H1 (cell line): ENCODE measurements around the gene DAW1. TPM values are rescaled to one million over a fixed set of nuclear protein-coding genes. Genes with fewer than 3 reads are reported as not detected.

ENCODE experiments used
- CTCF ChIA-PET: fragments of 300-600 bp; sonication (Branson Sonifier 250); formaldehyde crosslinking; loops from one replicate; lab custom pipeline; 2021; ENCODE audit not compliant: partially characterized antibody; lab: Charles Lee
- POLR2A ChIA-PET: fragments of 300-600 bp; sonication (Branson Sonifier 250); formaldehyde crosslinking; loops from one replicate; lab custom pipeline; 2021; ENCODE audit warnings: inconsistent platforms; ENCODE audit not compliant: partially characterized antibody; lab: Charles Lee
- DNase-seq, 2 experiments: peaks; one replicate each; pipeline versions ENCODE4 v3.0.0 to v3.0.0-alpha.2; 2010 to 2022; ENCODE audit warnings: low spot score in 2 of 2, low read depth in 1 of 2, mixed read lengths in 1 of 2
- FAIRE-seq: peaks from 2 replicates; lab custom pipeline; 2011; peaks lifted over from hg19 to GRCh38; lab: Jason Lieb, UNC
- H2AFZ ChIP-seq: 2 replicates; pipeline ENCODE4 v1.8.1; 2012; ENCODE audit warnings: low read length, inconsistent platforms
- H2AK5ac ChIP-seq: 2 replicates; pipeline ENCODE4 v1.6.1; 2013; ENCODE audit warnings: low read depth, low read length
- H2BK120ac ChIP-seq: replicated peaks from 2 replicates; pipeline ENCODE3; 2013; ENCODE audit warnings: low read depth, low read length, inconsistent platforms
- H2BK12ac ChIP-seq: 2 replicates; pipeline ENCODE4 v1.6.1; 2013; ENCODE audit warnings: low read depth, low read length
- H2BK15ac ChIP-seq: 2 replicates; pipeline ENCODE4 v1.6.1; 2013; ENCODE audit warnings: low read length
- H2BK20ac ChIP-seq: 2 replicates; pipeline ENCODE4 v1.6.1; 2013; ENCODE audit warnings: low read length
- H2BK5ac ChIP-seq: 2 replicates; pipeline ENCODE4 v1.6.1; 2013; ENCODE audit warnings: low read depth, low read length
- H3K14ac ChIP-seq: 2 replicates; pipeline ENCODE4 v1.6.1; 2013; ENCODE audit warnings: inconsistent platforms; ENCODE audit not compliant: insufficient read length
- H3K18ac ChIP-seq: 2 replicates; pipeline ENCODE4 v1.6.1; 2013; ENCODE audit warnings: low read length; ENCODE audit errors: extremely low read depth
- H3K23ac ChIP-seq: 2 replicates; pipeline ENCODE4 v1.6.1; 2013; ENCODE audit warnings: inconsistent platforms; ENCODE audit not compliant: insufficient read length
- H3K23me2 ChIP-seq: 2 replicates; pipeline ENCODE4 v1.6.1; 2013; ENCODE audit warnings: low read depth, low read length
- H3K27ac ChIP-seq: 2 replicates; pipeline ENCODE4 v1.6.1; 2011; ENCODE audit warnings: low read depth, low read length, inconsistent platforms
- H3K27me3 ChIP-seq, 4 experiments: replicated peaks in 1 of 4; 1 replicate in 1 of 4; 2 replicates in 3 of 4; pipeline versions ENCODE4 v1.6.1 to v1.8.1; 2011 to 2013; ENCODE audit warnings: low read length in 3 of 4, mild to moderate bottlenecking in 3 of 4, inconsistent platforms in 2 of 4, mixed read lengths in 2 of 4, moderate library complexity in 1 of 4; ENCODE audit not compliant: control insufficient read depth in 3 of 4, insufficient read depth in 3 of 4; ENCODE audit errors: extremely low read depth in 1 of 4
- H3K36me3 ChIP-seq, 4 experiments: 2 replicates each; pipeline versions ENCODE4 v1.6.1 to v1.8.1; 2011 to 2013; ENCODE audit warnings: mild to moderate bottlenecking in 4 of 4, low read length in 3 of 4, moderate library complexity in 2 of 4, control low read depth in 1 of 4, inconsistent platforms in 1 of 4; ENCODE audit not compliant: insufficient read depth in 4 of 4, control insufficient read depth in 2 of 4
- H3K4ac ChIP-seq: replicated peaks from 2 replicates; pipeline ENCODE3; 2013; ENCODE audit warnings: low read length, low read depth, mixed read lengths, inconsistent platforms; ENCODE audit not compliant: insufficient read length
- H3K4me1 ChIP-seq, 4 experiments: replicated peaks in 1 of 4; 1 replicate in 1 of 4; 2 replicates in 3 of 4; pipeline versions ENCODE4 v1.6.1 to v1.8.1; 2011 to 2013; ENCODE audit warnings: low read length in 3 of 4, inconsistent platforms in 2 of 4, mixed read lengths in 1 of 4; ENCODE audit not compliant: insufficient read depth in 4 of 4, control insufficient read depth in 3 of 4
- H3K4me2 ChIP-seq, 2 experiments: 2 replicates each; pipeline versions ENCODE4 v1.6.1 to v1.8.1; 2011 to 2013; ENCODE audit warnings: low read depth in 2 of 2, low read length in 2 of 2, control low read depth in 1 of 2, inconsistent platforms in 1 of 2, mild to moderate bottlenecking in 1 of 2; ENCODE audit not compliant: insufficient read depth in 1 of 2
- H3K4me3 ChIP-seq, 4 experiments: fragments of 200-600, 300-600 bp in 1 of 4; sonication (generic), shearing (Covaris generic), sonication (Bioruptor Twin) in 1 of 4; 2 replicates each; pipeline versions ENCODE4 v1.5.1 to v1.8.1; 2011 to 2016; ENCODE audit warnings: low read length in 4 of 4, low read depth in 3 of 4, control low read depth in 2 of 4, inconsistent platforms in 2 of 4, mild to moderate bottlenecking in 2 of 4, mixed read lengths in 1 of 4, moderate library complexity in 1 of 4; ENCODE audit not compliant: insufficient read depth in 2 of 4; ENCODE audit errors: extremely low read depth in 1 of 4
- H3K56ac ChIP-seq: replicated peaks from 2 replicates; pipeline ENCODE3; 2013; ENCODE audit warnings: low read depth, mild to moderate bottlenecking, mixed read lengths, low read length, inconsistent platforms; ENCODE audit not compliant: insufficient read length
- H3K79me1 ChIP-seq: 2 replicates; pipeline ENCODE4 v1.6.1; 2013; ENCODE audit warnings: low read depth, low read length, control low read depth
- H3K79me2 ChIP-seq, 2 experiments: 2 replicates each; pipeline versions ENCODE4 v1.6.1 to v1.8.1; 2012 to 2013; ENCODE audit warnings: low read length in 2 of 2, mild to moderate bottlenecking in 2 of 2, inconsistent platforms in 1 of 2; ENCODE audit not compliant: insufficient read depth in 2 of 2, control insufficient read depth in 1 of 2
- H3K9ac ChIP-seq, 4 experiments: replicated peaks in 1 of 4; 1 replicate in 1 of 4; 2 replicates in 3 of 4; pipeline versions ENCODE4 v1.6.1 to v1.8.1; 2011 to 2013; ENCODE audit warnings: low read depth in 3 of 4, low read length in 3 of 4, control low read depth in 2 of 4, mild to moderate bottlenecking in 2 of 4, moderate library complexity in 2 of 4, inconsistent platforms in 1 of 4; ENCODE audit errors: extremely low read depth in 1 of 4
- H3K9me3 ChIP-seq, 2 experiments: 2 replicates each; pipeline versions ENCODE4 v1.6.1 to v1.8.1; 2012 to 2013; ENCODE audit warnings: mild to moderate bottlenecking in 2 of 2, moderate library complexity in 2 of 2, control low read depth in 1 of 2, inconsistent platforms in 1 of 2, low read depth in 1 of 2, low read length in 1 of 2, mixed read lengths in 1 of 2; ENCODE audit not compliant: insufficient read depth in 2 of 2
- H4K20me1 ChIP-seq, 2 experiments: replicated peaks in 1 of 2; 2 replicates each; pipeline versions ENCODE3 to v1.8.1; 2011 to 2013; ENCODE audit warnings: inconsistent platforms in 2 of 2, low read length in 2 of 2, mild to moderate bottlenecking in 1 of 2; ENCODE audit not compliant: insufficient read depth in 2 of 2, control insufficient read depth in 1 of 2
- H4K5ac ChIP-seq: 2 replicates; pipeline ENCODE4 v1.6.1; 2013; ENCODE audit warnings: low read length, low read depth, mixed read lengths, inconsistent platforms; ENCODE audit not compliant: insufficient read length
- H4K8ac ChIP-seq: 2 replicates; pipeline ENCODE4 v1.8.0; 2013; ENCODE audit warnings: mild to moderate bottlenecking, moderate library complexity, low read length, inconsistent platforms; ENCODE audit not compliant: insufficient read depth; ENCODE audit errors: extremely low read depth
- H4K91ac ChIP-seq: replicated peaks from 2 replicates; pipeline ENCODE3; 2013; ENCODE audit warnings: low read length, mixed read lengths, inconsistent platforms; ENCODE audit not compliant: insufficient read length
- CBX5 ChIP-seq: fragments of 300-800, 300-1000 bp; sonication (generic); IDR thresholded peaks from 2 replicates; pipeline ENCODE4 v1.7.1; 2016; ENCODE audit warnings: antibody characterized with exemption, low read length, low read depth
- CBX8 ChIP-seq: fragments of 300-800, 300-1000 bp; sonication (generic); IDR thresholded peaks from 2 replicates; pipeline ENCODE4 v1.7.1; 2016; ENCODE audit warnings: low read depth, low read length, borderline replicate concordance
- EP300 ChIP-seq, 2 experiments: IDR thresholded peaks; 1 replicate in 1 of 2; 2 replicates in 1 of 2; pipeline ENCODE4 v1.6.1; 2011 to 2012; ENCODE audit warnings: low read depth in 2 of 2, low read length in 2 of 2, mild to moderate bottlenecking in 2 of 2, borderline replicate concordance in 1 of 2, inconsistent platforms in 1 of 2, moderate library complexity in 1 of 2
- HDAC6 ChIP-seq: IDR thresholded peaks from one replicate; pipeline ENCODE4 v1.7.1; 2012; ENCODE audit warnings: low read depth, mild to moderate bottlenecking, inconsistent platforms, low read length, moderate library complexity
- PHF8 ChIP-seq: fragments of 200-600 bp; sonication (generic); conservative IDR thresholded peaks from 2 replicates; pipeline ENCODE4 v1.7.1; 2012; ENCODE audit warnings: low read depth, mild to moderate bottlenecking, inconsistent platforms, low read length, moderate library complexity
- WGBS, 2 experiments: shearing (Covaris generic) in 1 of 2; methylation state at CpG; one replicate each; pipeline versions ENCODE4 v1.1.6 to v1.1.7; 2013 to 2015; ENCODE audit warnings: low lambda C conversion rate in 2 of 2, mixed read lengths in 2 of 2, inconsistent platforms in 1 of 2, low coverage in 1 of 2, missing lambda C conversion rate in 1 of 2; ENCODE audit not compliant: insufficient replicate concordance in 2 of 2, insufficient coverage in 1 of 2, insufficient read length in 1 of 2; ENCODE audit errors: extremely low coverage in 1 of 2, missing lambda C conversion rate in 1 of 2; 5-methylcytosine and 5-hydroxymethylcytosine counted together
- polyA plus RNA-seq, 7 experiments: library from polyadenylated mRNA; depleted of rRNA in 3 of 7; stranded (reverse) in 5 of 7; unstranded in 2 of 7; fragments of >200 nt in 5 of 7; fragments of 200-250 nt in 2 of 7; gene quantifications; 1 replicate in 5 of 7; 2 replicates in 1 of 7; 4 replicates in 1 of 7; pipeline versions ENCODE4 v1.2.1 to v1.2.3, GENCODE V29; 2011 to 2013; ENCODE audit warnings: missing spikeins in 2 of 7, mixed read lengths in 2 of 7
- total RNA-seq: library from RNA; stranded (reverse); fragmentation: NEBNext Ultra II Directional; extraction: Animal tissue kit (Norgen Biotek cat#: 25700); gene quantifications from 2 replicates; pipeline ENCODE4 v1.2.1, GENCODE V29; 2021

Gene DAW1
- total and polyA plus RNA-seq, 2 of the 8 experiments (the other 6 are each of a cell fraction or from before 2014, with no cell fraction given), result 0.44 to 1.4 TPM

GRCh38 chr2:227886149-227886548 lies 14.7 kb downstream of the DAW1 start:
- H3K36me3 ChIP-seq, result no peaks in the 10 kb centered on the region
- no peak overlapping the region for H3K4ac ChIP-seq
- no peak overlapping the region for H4K91ac ChIP-seq
- no peak overlapping the region for H3K18ac ChIP-seq
- ChIA-PET CTCF (interaction anchor here (0.6 to 2.8 kb wide), 6 partner anchors 8 to 154 kb away, joined by 3 to 11 read pairs (median 4); partner anchors contain the start of gene DAW1), POLR2A (no interaction called here)
- no peak overlapping the region for H3K9ac ChIP-seq
- no peak overlapping the region for H3K4me3 ChIP-seq
- no peak overlapping the region for H2BK5ac ChIP-seq
- H2BK12ac ChIP-seq, result no peak overlapping the region
- no peaks in the 10 kb centered on the region for H3K79me2 ChIP-seq
- H3K27me3 ChIP-seq, result no peaks in the 10 kb centered on the region
- TF ChIP-seq EP300 (IDR thresholded peaks at IDR 0.05; ENCODE audit: borderline replicate concordance in 1 of 2, low read depth in 2 of 2, low read length in 2 of 2) (no peak), PHF8 (no peak), CBX8 (no peak), CBX5 (no peak), HDAC6 (no peak)
- no peak overlapping the region for H3K27ac ChIP-seq
- no peak overlapping the region for H3K14ac ChIP-seq
- H2BK15ac ChIP-seq, result no peak overlapping the region
- H3K79me1 ChIP-seq, result no peaks in the 10 kb centered on the region
- no peak overlapping the region for H2BK20ac ChIP-seq
- H3K9me3 ChIP-seq, result no peaks in the 10 kb centered on the region
- no peaks in the 10 kb centered on the region for H3K4me1 ChIP-seq
- H3K23ac ChIP-seq, result no peak overlapping the region
- WGBS, 2 experiments, result 91% methylated on average over 4 of the region's 4 CpGs; no CpG with 5 or more reads in 1 of the 2 experiments
- FAIRE-seq, result no peak
- H2AK5ac ChIP-seq, result no peak overlapping the region
- no peak overlapping the region for H3K56ac ChIP-seq
- no peak overlapping the region for H2AFZ ChIP-seq
- no peaks in the 10 kb centered on the region for H4K20me1 ChIP-seq
- DNase-seq, result no peak
- H2BK120ac ChIP-seq, result no peak overlapping the region
- no peak overlapping the region for H4K5ac ChIP-seq
- H4K8ac ChIP-seq, result no peak overlapping the region
- H3K4me2 ChIP-seq, result no peak overlapping the region
- no peaks in the 10 kb centered on the region for H3K23me2 ChIP-seq
